Measurements from ENCODE around the gene IQGAP1.

DNA sequence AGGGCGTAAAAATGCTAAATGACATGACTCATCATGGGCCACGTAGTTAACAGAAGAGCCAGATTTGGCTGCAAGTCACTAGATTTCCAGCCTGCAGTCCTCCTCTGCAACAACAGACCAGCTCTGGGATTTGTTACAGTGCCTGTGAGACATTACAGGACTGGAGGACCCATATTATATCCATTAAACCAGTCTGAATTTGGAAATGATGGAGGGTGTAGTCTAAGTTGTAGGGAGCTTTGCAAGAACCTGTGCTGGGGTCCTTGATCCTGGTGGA is 25.2 kb upstream of the IQGAP1 start:
- TF ChIP-seq CEBPB (IDR thresholded peaks at IDR 0.05; ENCODE audit: low read depth) (no peak), JUND (IDR thresholded peaks at IDR 0.05) (no peak), POLR2AphosphoS5 (IDR thresholded peaks at IDR 0.05; ENCODE audit: low read depth, low read length) (no peak), EZH2phosphoT487 (IDR thresholded peaks at IDR 0.05; ENCODE audit: borderline replicate concordance) (no peak), TCF7L2 (IDR thresholded peaks at IDR 0.05; ENCODE audit: borderline replicate concordance, extremely low read depth, insufficient read depth, insufficient read length) (no peak)
- TF ChIP-seq, protein P1, sequence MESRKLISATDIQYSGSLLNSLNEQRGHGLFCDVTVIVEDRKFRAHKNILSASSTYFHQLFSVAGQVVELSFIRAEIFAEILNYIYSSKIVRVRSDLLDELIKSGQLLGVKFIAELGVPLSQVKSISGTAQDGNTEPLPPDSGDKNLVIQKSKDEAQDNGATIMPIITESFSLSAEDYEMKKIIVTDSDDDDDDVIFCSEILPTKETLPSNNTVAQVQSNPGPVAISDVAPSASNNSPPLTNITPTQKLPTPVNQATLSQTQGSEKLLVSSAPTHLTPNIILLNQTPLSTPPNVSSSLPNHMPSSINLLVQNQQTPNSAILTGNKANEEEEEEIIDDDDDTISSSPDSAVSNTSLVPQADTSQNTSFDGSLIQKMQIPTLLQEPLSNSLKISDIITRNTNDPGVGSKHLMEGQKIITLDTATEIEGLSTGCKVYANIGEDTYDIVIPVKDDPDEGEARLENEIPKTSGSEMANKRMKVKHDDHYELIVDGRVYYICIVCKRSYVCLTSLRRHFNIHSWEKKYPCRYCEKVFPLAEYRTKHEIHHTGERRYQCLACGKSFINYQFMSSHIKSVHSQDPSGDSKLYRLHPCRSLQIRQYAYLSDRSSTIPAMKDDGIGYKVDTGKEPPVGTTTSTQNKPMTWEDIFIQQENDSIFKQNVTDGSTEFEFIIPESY (IDR thresholded peaks at IDR 0.05; ENCODE audit: extremely low read depth, insufficient replicate concordance, low read length): no peak
